Caco-2 (cell line): ENCODE results near the gene CLEC18A. TPM values are rescaled to one million over a fixed set of nuclear protein-coding genes. Genes with fewer than 3 reads are reported as not detected.
"Not testable (repeated sequence)": the region's sequence is repeated elsewhere in the genome, so short reads cannot be mapped to it uniquely, and the experiment has no call there.

Experiments
- Bru-seq: library from RNA; stranded (reverse); fragments of 400-500 nt; gene quantifications from one replicate; lab custom pipeline; 2021; lab: Mats Ljungman, UMichigan
- BruChase-seq, 2 experiments: library from RNA; stranded (reverse); fragments of 400-500 nt; gene quantifications; one replicate each; lab custom pipeline; 2021; lab: Mats Ljungman, UMichigan
- BruUV-seq: library from RNA; stranded (reverse); fragments of 400-500 nt; replicated peaks from 2 replicates; lab custom pipeline; 2021; lab: Mats Ljungman, UMichigan
- CTCF ChIA-PET: fragments of 300-600 bp; sonication (Branson Sonifier 250); formaldehyde crosslinking; loops from one replicate; lab custom pipeline; 2022; ENCODE audit warnings: antibody characterized with exemption; lab: Charles Lee
- POLR2A ChIA-PET: fragments of 300-600 bp; sonication (Branson Sonifier 250); formaldehyde crosslinking; loops from one replicate; lab custom pipeline; 2022; ENCODE audit warnings: antibody characterized with exemption; lab: Charles Lee
- DNase-seq, 2 experiments: peaks; one replicate each; pipeline versions ENCODE4 v3.0.0 to v3.0.0-alpha.2; 2020 to 2022
- H3K27me3 ChIP-seq: replicated peaks from 2 replicates; pipeline ENCODE4 v1.6.0; 2011; ENCODE audit warnings: low read length; ENCODE audit not compliant: control insufficient read depth, insufficient read depth
- H3K36me3 ChIP-seq: 2 replicates; pipeline ENCODE4 v1.5.1; 2011; ENCODE audit warnings: low read length; ENCODE audit not compliant: control insufficient read depth, insufficient read depth
- H3K4me1 ChIP-seq: fragments of 250-450 bp; sonication (Bioruptor Pico); 2 replicates; pipeline ENCODE4 v1.5.1; 2020; ENCODE audit warnings: mild to moderate bottlenecking
- H3K4me3 ChIP-seq: 2 replicates; pipeline ENCODE4 v1.5.1; 2011; ENCODE audit warnings: low read depth, mild to moderate bottlenecking, control low read depth, low read length
- H3K9me3 ChIP-seq: fragments of 250-450 bp; sonication (Bioruptor Pico); 2 replicates; pipeline ENCODE4 v1.5.1; 2020; ENCODE audit warnings: mild to moderate bottlenecking, moderate library complexity
- H3K27ac Mint-ChIP-seq: one replicate; pipeline ENCODE4 v1.8.0; 2022; ENCODE audit warnings: mixed read lengths; ENCODE audit not compliant: unreplicated experiment
- H3K27me3 Mint-ChIP-seq: one replicate; pipeline ENCODE4 v1.8.0; 2022; ENCODE audit warnings: mixed read lengths; ENCODE audit not compliant: insufficient read depth, unreplicated experiment
- H3K36me3 Mint-ChIP-seq: one replicate; pipeline ENCODE4 v1.8.0; 2022; ENCODE audit warnings: mild to moderate bottlenecking, mixed read lengths; ENCODE audit not compliant: insufficient read depth, unreplicated experiment
- H3K4me1 Mint-ChIP-seq: one replicate; pipeline ENCODE4 v1.8.0; 2022; ENCODE audit warnings: low read depth, mixed read lengths; ENCODE audit not compliant: unreplicated experiment
- H3K4me3 Mint-ChIP-seq: one replicate; pipeline ENCODE4 v1.8.0; 2022; ENCODE audit warnings: mild to moderate bottlenecking, moderate library complexity, mixed read lengths; ENCODE audit not compliant: unreplicated experiment
- H3K9me3 Mint-ChIP-seq: one replicate; pipeline ENCODE4 v1.8.0; 2022; ENCODE audit warnings: mixed read lengths; ENCODE audit not compliant: unreplicated experiment
- intact Hi-C: fragments of 100-400 bp; cut with micrococcal nuclease; formaldehyde crosslinking; loops from one replicate; pipeline ENCODE4 v1.10.0; 2022; ENCODE audit not compliant: unreplicated experiment
- long read RNA-seq: library from polyadenylated mRNA; stranded (forward); transcript quantifications from one replicate; pipeline ENCODE4 v2.0.0, GENCODE V29; 2022
- total RNA-seq: library from RNA; stranded (reverse); gene quantifications from 2 replicates; pipeline ENCODE4 v1.2.3, GENCODE V29; 2022
- TF ChIP-seq, protein P1 (sequence below), 2 experiments: fragments of 200-600 bp in 1 of 2; IDR thresholded peaks; 1 replicate in 1 of 2; 2 replicates in 1 of 2; pipeline versions ENCODE4 v1.5.1 to v1.8.0; 2011 to 2022; ENCODE audit warnings: antibody characterized with exemption in 1 of 2, control low read depth in 1 of 2, inconsistent platforms in 1 of 2, low read depth in 1 of 2, low read length in 1 of 2, mild to moderate bottlenecking in 1 of 2, moderate library complexity in 1 of 2; ENCODE audit not compliant: insufficient read depth in 1 of 2, severe bottlenecking in 1 of 2, unreplicated experiment in 1 of 2

Gene CLEC18A
- 1.3 and 1.6 TPM in 2 replicates for total RNA-seq
- percentile 26 among the genes with signal in this experiment for Bru-seq, nascent RNA
- BruChase-seq, experiment 1, labeled RNA remaining after a 2-hour chase, result percentile 30 among the genes with signal in this experiment
- BruChase-seq, experiment 2, labeled RNA remaining after a 6-hour chase, result percentile 32 among the genes with signal in this experiment
- long read RNA-seq, partial matches to known transcripts, result 1 of 1 reads
- long read RNA-seq, other reads (novel, unspliced or antisense), result 0 of 1 reads

DNA sequence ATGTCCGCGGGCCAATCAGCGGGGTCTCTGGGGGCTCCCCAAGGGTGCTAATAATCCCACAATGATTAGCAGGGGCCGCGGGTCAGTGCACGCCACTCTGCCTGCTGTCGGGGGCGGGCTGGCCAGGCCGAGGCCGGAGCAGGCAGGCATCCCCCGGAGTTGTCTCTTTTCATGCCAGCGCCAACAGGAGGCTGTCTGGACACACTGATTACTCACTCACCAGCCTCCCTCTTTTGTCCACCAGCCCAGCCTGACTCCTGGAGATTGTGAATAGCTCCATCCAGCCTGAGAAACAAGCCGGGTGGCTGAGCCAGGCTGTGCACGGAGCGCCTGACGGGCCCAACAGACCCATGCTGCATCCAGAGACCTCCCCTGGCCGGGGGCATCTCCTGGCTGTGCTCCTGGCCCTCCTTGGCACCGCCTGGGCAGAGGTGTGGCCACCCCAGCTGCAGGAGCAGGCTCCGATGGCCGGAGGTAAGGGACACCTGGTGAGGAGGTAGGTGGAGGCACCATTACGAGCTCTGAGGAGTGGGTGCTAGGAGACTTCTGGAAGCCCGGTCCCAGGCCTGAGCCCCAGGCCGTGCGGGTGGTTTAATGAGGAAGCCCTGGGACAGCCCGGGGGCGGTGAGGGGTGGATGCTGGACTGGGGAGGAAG is at the start of gene CLEC18A:
CLEC18A (plus strand) TSS at position 318 of the 655 bp plus-strand sequence; CDS start at position 351, 33 bp downstream.
- H3K4me3 Mint-ChIP-seq, H3K27ac Mint-ChIP-seq, H3K9me3 ChIP-seq, BruUV-seq, H3K36me3 Mint-ChIP-seq, H3K4me1 Mint-ChIP-seq, H3K27me3 ChIP-seq, H3K4me3 ChIP-seq, POLR2A ChIA-PET, H3K27me3 Mint-ChIP-seq, H3K4me1 ChIP-seq, H3K9me3 Mint-ChIP-seq, intact Hi-C loops, CTCF ChIA-PET, H3K36me3 ChIP-seq: not testable (repeated sequence)
- DNase-seq, result peak in 1 of 2 experiments; percentile 29

DNA sequence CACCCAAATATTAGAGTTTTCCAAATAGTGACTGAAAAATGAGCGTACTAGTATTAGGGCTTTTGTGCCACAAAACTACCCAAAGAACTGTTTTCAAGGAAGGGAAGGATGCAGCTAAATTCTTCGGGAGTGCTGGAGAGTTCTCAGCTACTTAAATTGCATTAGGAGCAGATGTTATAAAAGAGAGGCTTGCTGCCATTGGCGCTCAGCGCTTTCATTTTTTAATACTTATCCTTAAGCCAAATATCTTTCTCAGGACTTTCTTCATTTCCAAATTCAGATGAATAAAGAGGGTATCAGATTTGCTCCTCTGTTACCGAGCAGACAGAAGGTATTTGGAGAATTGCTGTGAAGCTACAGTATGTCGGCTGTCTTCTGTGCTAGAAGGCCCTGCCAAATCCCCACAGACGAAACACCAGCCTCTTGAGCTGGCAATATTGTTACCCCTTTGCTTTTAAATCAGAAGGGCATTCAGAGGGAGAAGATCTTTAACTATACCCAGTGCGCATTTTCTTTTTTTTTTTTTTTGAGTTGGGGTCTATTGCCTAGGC is 47.2 kb upstream of the CLEC18A start:
- intact Hi-C loops, result no loop called here
- Histone ChIP-seq H3K27me3 (no peaks in the 10 kb centered on the region), H3K4me3 (no peak overlapping the region), H3K4me1 (no peaks in the 10 kb centered on the region), H3K9me3 (no peaks in the 10 kb centered on the region), H3K36me3 (no peaks in the 10 kb centered on the region)
- Mint-ChIP-seq H3K4me1 (no peaks in the 10 kb centered on the region), H3K27ac (no peak overlapping the region), H3K4me3 (no peak overlapping the region), H3K27me3 (no peaks in the 10 kb centered on the region), H3K36me3 (no peaks in the 10 kb centered on the region), H3K9me3 (no peaks in the 10 kb centered on the region)
- TF ChIP-seq, protein P1, sequence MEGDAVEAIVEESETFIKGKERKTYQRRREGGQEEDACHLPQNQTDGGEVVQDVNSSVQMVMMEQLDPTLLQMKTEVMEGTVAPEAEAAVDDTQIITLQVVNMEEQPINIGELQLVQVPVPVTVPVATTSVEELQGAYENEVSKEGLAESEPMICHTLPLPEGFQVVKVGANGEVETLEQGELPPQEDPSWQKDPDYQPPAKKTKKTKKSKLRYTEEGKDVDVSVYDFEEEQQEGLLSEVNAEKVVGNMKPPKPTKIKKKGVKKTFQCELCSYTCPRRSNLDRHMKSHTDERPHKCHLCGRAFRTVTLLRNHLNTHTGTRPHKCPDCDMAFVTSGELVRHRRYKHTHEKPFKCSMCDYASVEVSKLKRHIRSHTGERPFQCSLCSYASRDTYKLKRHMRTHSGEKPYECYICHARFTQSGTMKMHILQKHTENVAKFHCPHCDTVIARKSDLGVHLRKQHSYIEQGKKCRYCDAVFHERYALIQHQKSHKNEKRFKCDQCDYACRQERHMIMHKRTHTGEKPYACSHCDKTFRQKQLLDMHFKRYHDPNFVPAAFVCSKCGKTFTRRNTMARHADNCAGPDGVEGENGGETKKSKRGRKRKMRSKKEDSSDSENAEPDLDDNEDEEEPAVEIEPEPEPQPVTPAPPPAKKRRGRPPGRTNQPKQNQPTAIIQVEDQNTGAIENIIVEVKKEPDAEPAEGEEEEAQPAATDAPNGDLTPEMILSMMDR (IDR thresholded peaks at IDR 0.05; ENCODE audit: insufficient read depth in 1 of 2, low read depth in 1 of 2, low read length in 1 of 2, severe bottlenecking in 1 of 2, unreplicated experiment in 1 of 2), result no peak
- no TSS peak for BruUV-seq
- CTCF ChIA-PET, result interaction anchor here (0.5 kb wide), 1 partner anchor 792 kb away, joined by 3 read pairs; no protein-coding TSS in a partner anchor
- DNase-seq, result no peak
- POLR2A ChIA-PET, result no interaction called here

DNA sequence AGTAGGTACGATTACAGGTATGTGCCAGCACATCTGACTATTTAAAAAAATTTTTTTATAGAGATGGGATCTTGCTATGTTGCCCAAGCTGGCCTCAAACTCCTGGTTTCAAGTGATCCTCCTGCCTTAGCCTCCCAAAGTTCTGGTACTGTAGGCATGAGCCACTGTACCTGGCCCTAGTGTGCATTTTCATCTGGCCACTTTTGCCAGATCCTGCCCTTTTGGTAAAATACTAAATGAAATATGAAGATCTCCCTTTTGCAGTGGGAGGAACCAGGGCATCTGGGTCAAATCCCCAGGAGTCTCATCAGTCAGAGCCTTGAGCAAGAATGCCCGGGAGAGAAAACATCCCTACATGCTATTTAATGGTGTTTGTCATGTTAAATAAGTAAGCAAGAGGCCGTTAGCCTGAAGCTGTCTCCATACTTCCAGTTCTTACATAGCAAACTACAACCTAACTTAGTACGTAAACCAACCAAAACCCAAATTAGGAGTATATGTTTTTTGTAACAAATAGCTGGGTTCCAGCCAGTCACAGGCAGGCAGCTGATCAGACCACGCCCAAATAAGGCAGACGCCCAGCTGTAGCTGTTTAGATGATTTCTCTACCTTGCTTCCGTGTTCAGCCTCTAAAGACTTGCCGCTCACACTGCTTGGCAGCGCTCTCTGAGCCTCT is 46.5 kb upstream of the CLEC18A start:
- Mint-ChIP-seq H3K9me3 (no peaks in the 10 kb centered on the region), H3K27ac (no peak overlapping the region), H3K27me3 (no peaks in the 10 kb centered on the region), H3K4me1 (no peaks in the 10 kb centered on the region), H3K36me3 (no peaks in the 10 kb centered on the region), H3K4me3 (no peak overlapping the region)
- no peak overlapping the region for H3K4me3 ChIP-seq
- TF ChIP-seq, protein P1 (IDR thresholded peaks at IDR 0.05; ENCODE audit: insufficient read depth in 1 of 2, low read depth in 1 of 2, low read length in 1 of 2, severe bottlenecking in 1 of 2, unreplicated experiment in 1 of 2), result no peak
- H3K36me3 ChIP-seq, result no peaks in the 10 kb centered on the region
- intact Hi-C loops, result no loop called here
- no peaks in the 10 kb centered on the region for H3K4me1 ChIP-seq
- ChIA-PET CTCF (no interaction called here), POLR2A (no interaction called here)
- no peak for DNase-seq
- H3K9me3 ChIP-seq, result no peaks in the 10 kb centered on the region
- BruUV-seq, result no TSS peak
- H3K27me3 ChIP-seq, result no peaks in the 10 kb centered on the region
